AG10803 (cell line): Measurements from ENCODE around the gene SETDB1.

ENCODE experiments used
- DNase-seq: peaks from one replicate; pipeline ENCODE4 v3.0.0; 2010; ENCODE audit warnings: low read depth
- H3K4me3 ChIP-seq: 2 replicates; pipeline ENCODE4 v1.5.1; 2011; ENCODE audit warnings: mild to moderate bottlenecking, low read length, control low read depth
- TF ChIP-seq, protein P1 (sequence below): conservative IDR thresholded peaks from 2 replicates; pipeline ENCODE4 v1.5.1; 2011; ENCODE audit warnings: mild to moderate bottlenecking, low read length, control low read depth, inconsistent platforms

Gene SETDB1

DNA sequence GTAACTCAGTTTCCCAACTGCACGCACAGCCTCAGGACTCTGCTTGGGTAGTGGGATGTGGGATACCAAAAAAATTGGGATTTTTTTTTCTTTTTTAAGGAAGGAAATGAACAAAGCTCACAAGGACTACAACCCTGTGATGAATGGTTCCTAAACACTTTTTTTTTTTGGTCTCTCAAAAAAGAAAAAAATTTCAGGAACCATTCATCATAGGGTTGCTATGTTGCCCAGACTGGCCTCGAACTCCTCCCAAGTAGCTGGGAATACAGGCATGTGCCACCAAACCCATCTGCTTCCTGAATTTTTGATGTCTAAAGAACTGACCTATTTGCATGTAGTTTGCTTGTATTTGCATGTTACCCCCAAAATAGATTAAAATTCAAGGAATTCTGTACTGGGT, 73.8 kb downstream of the SETDB1 start:
- no peak overlapping the region for H3K4me3 ChIP-seq
- DNase-seq = no peak
- TF ChIP-seq, protein P1, sequence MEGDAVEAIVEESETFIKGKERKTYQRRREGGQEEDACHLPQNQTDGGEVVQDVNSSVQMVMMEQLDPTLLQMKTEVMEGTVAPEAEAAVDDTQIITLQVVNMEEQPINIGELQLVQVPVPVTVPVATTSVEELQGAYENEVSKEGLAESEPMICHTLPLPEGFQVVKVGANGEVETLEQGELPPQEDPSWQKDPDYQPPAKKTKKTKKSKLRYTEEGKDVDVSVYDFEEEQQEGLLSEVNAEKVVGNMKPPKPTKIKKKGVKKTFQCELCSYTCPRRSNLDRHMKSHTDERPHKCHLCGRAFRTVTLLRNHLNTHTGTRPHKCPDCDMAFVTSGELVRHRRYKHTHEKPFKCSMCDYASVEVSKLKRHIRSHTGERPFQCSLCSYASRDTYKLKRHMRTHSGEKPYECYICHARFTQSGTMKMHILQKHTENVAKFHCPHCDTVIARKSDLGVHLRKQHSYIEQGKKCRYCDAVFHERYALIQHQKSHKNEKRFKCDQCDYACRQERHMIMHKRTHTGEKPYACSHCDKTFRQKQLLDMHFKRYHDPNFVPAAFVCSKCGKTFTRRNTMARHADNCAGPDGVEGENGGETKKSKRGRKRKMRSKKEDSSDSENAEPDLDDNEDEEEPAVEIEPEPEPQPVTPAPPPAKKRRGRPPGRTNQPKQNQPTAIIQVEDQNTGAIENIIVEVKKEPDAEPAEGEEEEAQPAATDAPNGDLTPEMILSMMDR = no peak

DNA sequence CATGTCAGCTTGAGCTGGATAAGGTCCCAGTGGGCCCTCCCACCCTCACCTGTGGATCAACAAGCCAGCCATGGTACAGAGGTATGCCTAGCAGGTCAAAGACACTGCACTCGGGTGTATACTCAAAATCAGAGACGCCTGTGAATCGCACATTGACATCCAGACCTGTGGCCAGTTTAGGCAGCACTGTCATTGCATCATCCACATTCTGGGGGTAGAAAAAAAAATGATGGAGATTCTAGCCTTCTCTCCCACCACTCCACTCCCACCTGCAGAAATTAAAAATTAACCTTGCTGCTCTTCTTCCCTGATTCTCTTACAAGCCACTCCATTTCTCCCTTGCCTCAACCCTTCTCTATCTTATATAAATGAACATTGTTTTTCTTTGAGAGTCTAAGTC, 74.2 kb downstream of the SETDB1 start:
- no peak overlapping the region for H3K4me3 ChIP-seq
- TF ChIP-seq, protein P1 = no peak
- DNase-seq = no peak

DNA sequence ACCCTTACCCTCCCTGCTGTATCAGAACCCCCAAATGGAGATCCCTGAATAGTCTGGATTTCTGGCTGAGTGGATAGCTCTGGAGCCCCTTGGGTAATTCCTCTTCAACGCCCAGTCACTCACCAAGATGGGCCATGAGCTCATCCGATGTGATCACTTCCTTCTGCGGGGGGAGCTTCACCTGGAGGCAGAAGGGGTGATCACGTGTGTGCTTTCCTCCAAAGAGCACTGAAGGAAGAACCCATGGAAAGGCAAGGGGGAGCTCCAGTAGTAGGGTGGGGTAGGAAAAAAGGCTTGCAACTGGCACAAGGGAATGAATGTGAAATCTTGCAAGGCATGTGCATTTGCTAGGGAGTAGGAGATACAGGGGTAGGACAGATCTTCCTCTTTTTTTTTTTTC, 75.4 kb downstream of the SETDB1 start:
- TF ChIP-seq, protein P1 = no peak
- DNase-seq = no peak
- H3K4me3 ChIP-seq = no peak overlapping the region

DNA sequence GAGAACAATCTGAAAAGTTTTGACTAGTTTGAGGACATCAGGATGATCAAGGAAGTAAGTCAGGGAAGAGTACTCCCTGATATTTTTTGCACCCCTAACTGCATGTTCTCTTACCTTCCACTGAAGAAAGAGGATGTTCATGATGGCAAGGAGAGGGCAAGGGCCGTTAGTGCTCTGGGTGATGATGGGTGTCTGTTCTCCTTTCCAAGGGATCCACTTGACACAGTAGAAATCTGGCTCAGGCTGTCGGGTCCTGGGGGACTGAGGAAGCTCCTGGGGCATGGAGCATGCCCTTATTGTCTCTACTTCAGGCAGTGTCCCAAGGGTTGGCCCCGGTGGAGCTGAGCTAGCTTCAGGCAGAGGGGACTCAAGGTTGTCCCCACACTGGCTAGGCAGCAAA, 75.9 kb downstream of the SETDB1 start:
- no peak overlapping the region for H3K4me3 ChIP-seq
- TF ChIP-seq, protein P1 = no peak
- no peak for DNase-seq

DNA sequence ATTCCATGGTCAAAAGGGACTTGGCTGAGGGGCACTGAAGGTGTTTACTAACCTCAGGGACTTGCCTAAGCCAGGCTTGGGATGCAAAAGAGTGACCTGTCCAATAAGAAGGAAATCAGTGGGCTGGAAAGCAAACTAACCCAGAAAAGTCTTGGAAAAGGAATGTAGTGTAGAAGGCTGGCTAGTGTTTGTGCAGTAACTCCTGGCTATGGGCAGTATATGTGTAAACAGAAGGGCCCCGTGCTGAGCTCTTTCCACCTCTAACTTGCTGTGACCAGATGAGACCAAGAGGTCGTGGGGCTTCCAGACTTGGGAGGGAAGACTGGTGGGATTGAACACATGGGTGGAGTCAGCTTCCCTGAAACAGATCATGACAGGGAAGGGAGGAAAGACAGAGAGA, 76.4 kb downstream of the SETDB1 start:
- TF ChIP-seq, protein P1 = no peak
- H3K4me3 ChIP-seq = no peak overlapping the region
- no peak for DNase-seq

DNA sequence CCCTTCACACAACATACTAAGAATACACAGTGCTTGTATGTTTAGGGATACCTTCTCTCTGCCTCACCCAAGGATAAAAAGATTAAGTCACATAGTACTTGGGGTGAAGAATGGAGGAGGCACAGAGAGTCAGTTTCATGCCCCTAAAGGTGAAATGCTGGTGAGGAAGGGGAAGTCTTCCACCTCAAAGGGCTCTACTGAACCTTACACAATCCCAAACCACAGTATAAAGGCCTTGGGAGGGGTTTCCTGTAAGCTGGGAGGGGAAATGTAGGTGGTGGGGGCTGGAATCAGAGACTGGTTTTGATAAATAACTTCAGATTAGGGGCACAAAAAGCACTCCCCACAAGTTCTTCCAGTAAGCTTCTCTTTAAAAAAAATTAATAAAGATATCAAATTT, 77.0 kb downstream of the SETDB1 start:
- DNase-seq = no peak
- TF ChIP-seq, protein P1 = no peak
- H3K4me3 ChIP-seq = no peak overlapping the region

DNA sequence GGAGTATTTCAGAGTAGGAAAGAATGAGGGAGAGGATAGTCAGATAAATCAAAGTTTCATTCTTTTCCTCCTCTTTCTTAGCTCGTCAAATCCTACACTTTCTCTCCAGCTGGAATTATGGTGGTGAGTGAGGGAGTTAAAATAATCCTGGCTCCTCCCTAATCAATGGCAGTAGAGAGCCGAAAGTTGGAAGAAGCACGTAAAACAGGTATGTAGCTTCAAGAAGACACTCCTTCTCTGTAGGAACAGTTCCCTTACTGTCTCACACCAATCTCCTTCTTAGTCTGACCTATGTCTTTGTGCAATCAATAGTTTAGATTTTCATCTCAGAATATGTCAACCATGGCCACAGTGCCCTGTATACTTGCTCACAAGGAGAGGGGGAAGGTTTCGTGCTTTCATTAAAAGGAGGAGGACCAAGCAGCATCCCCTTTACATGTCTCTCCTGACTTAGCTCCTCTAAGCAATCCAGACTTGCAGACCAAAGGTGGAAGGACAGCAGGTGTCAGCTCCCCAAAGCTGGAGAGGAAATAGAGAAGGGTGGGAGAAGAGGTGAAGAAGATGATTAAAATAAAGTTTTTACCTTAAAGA, 79.7 kb downstream of the SETDB1 start:
- TF ChIP-seq, protein P1 = no peak
- peak overlapping the region; percentile 78 for H3K4me3 ChIP-seq
- no peak for DNase-seq
